Endothelial cell of umbilical vein (primary cell): ENCODE measurements around the gene ZC3H12C. TPM values are rescaled to one million over a fixed set of nuclear protein-coding genes. Genes with fewer than 3 reads are reported as not detected.

ENCODE experiments used
- BruUV-seq: library from RNA; stranded (reverse); fragments of 400-500 nt; replicated peaks from 2 replicates; lab custom pipeline; 2021; lab: Mats Ljungman, UMichigan
- CTCF ChIA-PET: fragments of 300-600, 350-600 bp; sonication (Branson Sonifier 250); formaldehyde crosslinking; loops from one replicate; lab custom pipeline; 2021; ENCODE audit warnings: antibody characterized with exemption, inconsistent platforms; lab: Charles Lee
- POLR2A ChIA-PET: fragments of 300-600, 350-600 bp; sonication (Branson Sonifier 250); formaldehyde crosslinking; loops from one replicate; lab custom pipeline; 2021; ENCODE audit warnings: antibody characterized with exemption, inconsistent platforms; lab: Charles Lee
- DNase-seq: peaks from one replicate; pipeline ENCODE4 v3.0.0-alpha.2; 2011; ENCODE audit warnings: low read depth, low spot score
- FAIRE-seq: peaks from 2 replicates; lab custom pipeline; 2011; peaks lifted over from hg19 to GRCh38; lab: Jason Lieb, UNC
- H2AFZ ChIP-seq: 2 replicates; pipeline ENCODE4 v1.6.0; 2012; ENCODE audit warnings: low read depth, low read length, control low read depth, inconsistent platforms
- H3K27ac ChIP-seq: 2 replicates; pipeline ENCODE4 v1.5.1; 2011; ENCODE audit warnings: low read depth, mild to moderate bottlenecking, control low read depth, low read length, moderate library complexity; ENCODE audit not compliant: insufficient read depth
- H3K27me3 ChIP-seq, 2 experiments: 2 replicates each; pipeline versions ENCODE4 v1.6.0 to v1.6.1; 2011; ENCODE audit warnings: low read length in 2 of 2, mixed read lengths in 1 of 2; ENCODE audit not compliant: control insufficient read depth in 2 of 2, insufficient read depth in 2 of 2
- H3K36me3 ChIP-seq, 2 experiments: 2 replicates in 1 of 2; 3 replicates in 1 of 2; pipeline ENCODE4 v1.5.1; 2011; ENCODE audit warnings: low read length in 2 of 2, mild to moderate bottlenecking in 1 of 2, moderate library complexity in 1 of 2; ENCODE audit not compliant: control insufficient read depth in 2 of 2, insufficient read depth in 2 of 2; ENCODE audit errors: extremely low read depth in 1 of 2
- H3K4me1 ChIP-seq: 3 replicates; pipeline ENCODE4 v1.5.1; 2011; ENCODE audit warnings: mild to moderate bottlenecking, low read length; ENCODE audit not compliant: control insufficient read depth, insufficient read depth; ENCODE audit errors: extremely low read depth
- H3K4me2 ChIP-seq: 2 replicates; pipeline ENCODE4 v1.6.1; 2011; ENCODE audit warnings: low read length, control low read depth, mixed read lengths; ENCODE audit not compliant: insufficient read depth
- H3K4me3 ChIP-seq, 3 experiments: fragments of 200-600 bp in 1 of 3; sonication (generic), shearing (Covaris generic) in 1 of 3; replicated peaks in 1 of 3; 2 replicates each; pipeline ENCODE4 v1.5.1; 2011 to 2016; ENCODE audit warnings: control low read depth in 3 of 3, low read length in 3 of 3, mild to moderate bottlenecking in 2 of 3, inconsistent platforms in 1 of 3, low read depth in 1 of 3, moderate library complexity in 1 of 3; ENCODE audit not compliant: insufficient read depth in 1 of 3
- H3K79me2 ChIP-seq: 2 replicates; pipeline ENCODE4 v1.6.0; 2012; ENCODE audit warnings: low read length, inconsistent platforms; ENCODE audit not compliant: control insufficient read depth, insufficient read depth
- H3K9ac ChIP-seq: replicated peaks from 2 replicates; pipeline ENCODE3; 2011; ENCODE audit warnings: low read length, control low read depth; ENCODE audit not compliant: insufficient read depth; ENCODE audit errors: extremely low read depth
- H3K9me1 ChIP-seq: replicated peaks from 3 replicates; pipeline ENCODE4 v1.6.0; 2011; ENCODE audit warnings: mild to moderate bottlenecking, low read length; ENCODE audit not compliant: control insufficient read depth, insufficient read depth; ENCODE audit errors: extremely low read depth
- H3K9me3 ChIP-seq: replicated peaks from 2 replicates; pipeline ENCODE4 v1.5.1; 2012; ENCODE audit warnings: low read length, inconsistent platforms; ENCODE audit not compliant: control insufficient read depth, insufficient read depth
- H4K20me1 ChIP-seq: replicated peaks from 2 replicates; pipeline ENCODE3; 2011; ENCODE audit warnings: mild to moderate bottlenecking, low read length; ENCODE audit not compliant: control insufficient read depth, insufficient read depth; ENCODE audit errors: extremely low read depth
- CTCF ChIP-seq, 2 donors: IDR thresholded peaks; 1 replicate in 1 of 2; 2 replicates in 1 of 2; pipeline ENCODE4 v1.5.1; 2011; ENCODE audit warnings: low read length in 2 of 2, mild to moderate bottlenecking in 2 of 2, moderate library complexity in 2 of 2, control low read depth in 1 of 2, inconsistent platforms in 1 of 2, low read depth in 1 of 2; ENCODE audit not compliant: insufficient read depth in 1 of 2; ENCODE audit errors: extremely low read depth in 1 of 2
- EZH2 ChIP-seq: IDR thresholded peaks from 2 replicates; pipeline ENCODE4 v1.6.1; 2012; ENCODE audit warnings: borderline replicate concordance, low read depth, mild to moderate bottlenecking, moderate library complexity, low read length, inconsistent platforms; ENCODE audit not compliant: severe bottlenecking
- FOS ChIP-seq: IDR thresholded peaks from 2 replicates; pipeline ENCODE4 v1.6.1; 2011; ENCODE audit warnings: mild to moderate bottlenecking, low read length, moderate library complexity, borderline replicate concordance; ENCODE audit not compliant: insufficient read depth
- GATA2 ChIP-seq: IDR thresholded peaks from 2 replicates; pipeline ENCODE4 v1.7.0; 2011; ENCODE audit warnings: low read depth, mild to moderate bottlenecking, moderate library complexity, mixed read lengths, low read length; ENCODE audit not compliant: insufficient read length, insufficient read depth
- JUN ChIP-seq: IDR thresholded peaks from 2 replicates; pipeline ENCODE4 v1.6.1; 2011; ENCODE audit warnings: borderline replicate concordance, low read depth; ENCODE audit not compliant: insufficient read length, insufficient read depth
- MAX ChIP-seq: IDR thresholded peaks from 2 replicates; pipeline ENCODE4 v1.6.1; 2011; ENCODE audit not compliant: insufficient read depth, insufficient read length
- MYC ChIP-seq: IDR thresholded peaks from one replicate; pipeline ENCODE4 v1.6.1; 2011; ENCODE audit warnings: mild to moderate bottlenecking, low read depth, low read length
- POLR2A ChIP-seq: IDR thresholded peaks from 2 replicates; pipeline ENCODE4 v1.6.1; 2012; ENCODE audit warnings: low read depth, mild to moderate bottlenecking, control low read depth, low read length
- POLR2AphosphoS5 ChIP-seq: IDR thresholded peaks from 2 replicates; pipeline ENCODE4 v1.6.1; 2012; ENCODE audit warnings: low read depth, mild to moderate bottlenecking, control low read depth, low read length, moderate library complexity; ENCODE audit not compliant: insufficient read depth
- dilution Hi-C: fragments of 300-500 bp; cut with MboI; formaldehyde crosslinking; loops from one replicate; pipeline ENCODE4 v1.15.0; 2019; ENCODE audit warnings: low sequenced_read_pairs; ENCODE audit not compliant: extremely low pct_ligation_motif_present
- intact Hi-C: fragments of 100-400 bp; cut with micrococcal nuclease; formaldehyde crosslinking; loops from one replicate; pipeline ENCODE4 v1.10.0; 2022
- polyA plus RNA-seq, 4 experiments: library from polyadenylated mRNA; depleted of rRNA in 3 of 4; stranded (reverse) in 3 of 4; unstranded in 1 of 4; fragments of >200 nt; gene quantifications; 2 replicates each; pipeline versions ENCODE4 v1.2.1 to v1.2.3, GENCODE V29; 2011 to 2012; ENCODE audit warnings: missing spikeins in 1 of 4
- total RNA-seq: library from RNA; stranded (reverse); gene quantifications from 2 replicates; pipeline ENCODE4 v1.2.3, GENCODE V29; 2021

The ZC3H12C gene
- total and polyA plus RNA-seq, 2 donors (not counting 3 experiments of a cell fraction or from before 2014, with no cell fraction given): 5.5 to 14.7 TPM

- DNase-seq (no peak), FAIRE-seq (no peak)
- Histone ChIP-seq H3K4me3 (no peak overlapping the region), H4K20me1 (no peaks in the 10 kb centered on the region), H3K4me1 (peaks cover 11% of the 10 kb centered on the region), H3K27me3 (no peaks in the 10 kb centered on the region), H3K9me3 (no peaks in the 10 kb centered on the region), H3K36me3 (no peaks in the 10 kb centered on the region), H3K4me2 (no peak overlapping the region), H3K9me1 (no peaks in the 10 kb centered on the region), H3K9ac (no peak overlapping the region), H2AFZ (no peak overlapping the region), H3K27ac (no peak overlapping the region), H3K79me2 (peaks cover 39% of the 10 kb centered on the region)
- TF ChIP-seq GATA2 (no peak), POLR2A (no peak), JUN (no peak), CTCF (IDR thresholded peaks at IDR 0.05; ENCODE audit: extremely low read depth in 1 of 2, insufficient read depth in 1 of 2, low read depth in 1 of 2, low read length in 2 of 2) (no peak), MYC (no peak), POLR2AphosphoS5 (no peak), EZH2 (no peak), MAX (no peak), FOS (no peak)
- ChIA-PET CTCF (interaction anchor here (0.6 to 0.9 kb wide), 2 partner anchors 25 to 308 kb away, joined by 3 read pairs; no protein-coding TSS in a partner anchor), POLR2A (interaction anchor here (0.7 kb wide), 1 partner anchor 972 kb away, joined by 5 read pairs; no protein-coding TSS in a partner anchor)
- no TSS peak for BruUV-seq
- intact Hi-C loops (no loop called here), dilution Hi-C loops (no loop called here)
These were observed 31.4 kb downstream of the ZC3H12C start for GRCh38 chr11:110124605-110125004.
